ENCODE measurements around the gene TMEM89. TPM values are rescaled to one million over a fixed set of nuclear protein-coding genes. Genes with fewer than 3 reads are reported as not detected.

Gene TMEM89
- total and polyA plus RNA-seq, 2 of the 13 experiments (the other 11 are each of a cell fraction or from before 2014, with no cell fraction given), result 0.31 to 0.59 TPM

GRCh38 chr3:48625600-48625999 is 4.0 kb upstream of the TMEM89 start:
- Histone ChIP-seq H3K4me2 (ENCODE audit: low read depth, low read length) (no peak overlapping the region), H2AFZ (ENCODE audit: low read length) (no peak overlapping the region), H3K27ac (ENCODE audit: extremely low read length, insufficient read depth, low read length) (peak overlapping the region; percentile 93), H3K9me3 (ENCODE audit: low read length) (no peaks in the 10 kb centered on the region), H3K27me3 (ENCODE audit: control insufficient read depth in 1 of 2, insufficient read depth in 2 of 2, low read length in 2 of 2) (no peaks in the 10 kb centered on the region), H3K4me3 (replicated peaks in 1 of 3; ENCODE audit: insufficient read depth in 1 of 3, low read depth in 2 of 3, low read length in 3 of 3) (no peak overlapping the region), H3K4me1 (ENCODE audit: insufficient read depth, low read length) (peaks cover 61% of the 10 kb centered on the region), H3K79me2 (ENCODE audit: insufficient read depth, low read length) (no peaks in the 10 kb centered on the region), H3K36me3 (replicated peaks in 1 of 2; ENCODE audit: control insufficient read depth in 1 of 2, insufficient read depth in 2 of 2, low read length in 2 of 2) (peaks cover 18 to 56% of the 10 kb centered on the region in 2 experiments), H3K9ac (ENCODE audit: insufficient read depth, low read depth, low read length) (no peak overlapping the region), H4K20me1 (ENCODE audit: insufficient read depth, low read length) (no peaks in the 10 kb centered on the region)
- no TSS peak for BruUV-seq (replicated peaks)
- intact Hi-C loops (cut with micrococcal nuclease; ENCODE audit: unreplicated experiment) (no loop called here), in situ Hi-C loops (cut with HindIII; ENCODE audit: extremely low pct_ligation_motif_present, low pct_unique_long_range_greater_than_20kb) (no loop called here)
- ATAC-seq (no peak), FAIRE-seq (no peak), DNase-seq (ENCODE audit: low spot score) (no peak)
- TF ChIP-seq RARG (CRISPR knock-in tag; IDR thresholded peaks at IDR 0.05; ENCODE audit: low read depth) (no peak), U2AF1 (optimal IDR thresholded peaks at IDR 0.05; ENCODE audit: low read depth, low read length) (no peak), ZNF7 (CRISPR knock-in tag; IDR thresholded peaks at IDR 0.05) (no peak), ZNF224 (CRISPR knock-in tag; IDR thresholded peaks at IDR 0.05) (no peak), SNRNP70 (IDR thresholded peaks at IDR 0.05; ENCODE audit: low read depth, low read length) (no peak), STAT6 (CRISPR knock-in tag; IDR thresholded peaks at IDR 0.05; ENCODE audit: borderline replicate concordance) (no peak), ZBTB4 (CRISPR knock-in tag; IDR thresholded peaks at IDR 0.05; ENCODE audit: borderline replicate concordance) (no peak), ZNF792 (CRISPR knock-in tag; IDR thresholded peaks at IDR 0.05) (no peak), CBX5 (CRISPR knock-in tag; IDR thresholded peaks at IDR 0.05; ENCODE audit: borderline replicate concordance) (no peak), TSC22D2 (CRISPR knock-in tag; IDR thresholded peaks at IDR 0.05; ENCODE audit: borderline replicate concordance) (no peak)
- POLR2A ChIA-PET, result interaction anchor here (1.6 to 7.5 kb wide), 3 partner anchors 9 to 37 kb away, joined by 3 to 140 read pairs (median 33); partner anchors contain the start of genes CELSR3, SLC26A6 and UQCRC1
- 98% methylated on average over 6 of the region's 6 CpGs for WGBS (ENCODE audit: low lambda C conversion rate)
- CTCF ChIA-PET (ENCODE audit: low intra/inter-chr PET ratio, low total read pairs), result no interaction called here
